ENCODE results near the gene SEC14L5. TPM values are rescaled to one million over a fixed set of nuclear protein-coding genes. Genes with fewer than 3 reads are reported as not detected.
"Not testable (repeated sequence)": the region's sequence is repeated elsewhere in the genome, so short reads cannot be mapped to it uniquely, and the experiment has no call there.

Gene SEC14L5
- total and polyA plus RNA-seq, 10 of the 15 experiments (the other 5 are each of a cell fraction or from before 2014, with no cell fraction given): 0.01 TPM; not detected in 9

DNA sequence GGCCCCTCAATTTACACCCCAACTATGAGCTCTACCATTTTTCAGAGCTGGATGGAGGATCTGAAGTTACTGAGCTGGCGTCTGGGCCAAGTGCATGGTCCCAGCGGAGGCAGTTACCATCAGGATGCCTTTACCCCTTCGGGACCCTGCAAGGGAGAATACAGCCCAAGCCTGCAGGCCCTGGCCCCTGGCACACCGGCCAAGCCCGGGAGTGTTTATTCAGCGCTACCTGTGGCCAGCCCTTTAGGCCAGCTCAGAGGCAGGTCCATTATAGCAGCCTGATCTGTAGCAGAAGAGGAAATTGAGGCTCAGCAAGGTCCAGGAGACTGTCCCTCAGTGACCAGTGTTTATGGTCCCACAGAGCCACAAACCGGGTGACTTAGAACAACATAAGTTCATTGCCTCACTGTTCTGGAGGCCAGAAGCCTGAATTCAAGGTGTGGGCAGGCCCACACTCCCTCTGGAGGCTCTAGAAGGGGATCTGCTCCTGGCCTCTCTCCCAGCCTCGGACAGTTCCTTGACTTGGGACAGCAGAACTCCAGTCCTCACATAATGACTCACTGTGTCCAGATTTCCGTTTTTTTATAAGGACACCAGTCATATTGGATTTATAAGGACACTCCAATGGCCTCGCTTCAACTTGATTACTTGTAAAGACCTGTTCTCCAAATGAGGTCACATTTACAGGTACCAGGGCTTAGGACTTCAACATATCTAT lies 8.8 kb downstream of the SEC14L5 start (continued):
- TF ChIP-seq CBX3 (IDR thresholded peaks at IDR 0.05; ENCODE audit: borderline replicate concordance, low read depth) (no peak), FOS (IDR thresholded peaks at IDR 0.05; ENCODE audit: borderline replicate concordance, extremely low read depth, insufficient read length) (no peak), GATAD2B (conservative IDR thresholded peaks at IDR 0.05; ENCODE audit: low read depth) (no peak), ZNF384 (IDR thresholded peaks at IDR 0.05; ENCODE audit: borderline replicate concordance, low read depth, low read length) (no peak)

DNA sequence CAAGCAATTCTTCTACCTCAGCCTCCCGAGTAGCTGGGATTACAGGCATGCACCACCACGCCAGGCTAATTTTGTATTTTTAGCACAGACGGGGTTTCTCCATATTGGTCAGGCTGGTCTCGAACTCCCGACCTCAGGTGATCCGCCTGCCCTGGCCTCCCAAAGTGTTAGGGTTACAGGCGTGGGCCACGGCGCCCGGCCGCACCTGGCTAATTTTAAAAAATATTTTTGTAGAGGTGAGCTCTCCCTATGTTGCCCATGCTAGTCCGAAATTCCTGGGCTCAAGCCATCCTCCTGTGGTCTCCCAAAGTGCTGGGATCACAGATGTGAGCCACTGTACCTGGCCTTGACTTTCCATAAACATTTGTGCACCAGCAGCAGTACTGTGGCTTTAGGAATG lies 10.1 kb downstream of the SEC14L5 start:
- H4K20me1 ChIP-seq (ENCODE audit: control insufficient read depth, insufficient read depth); SMC1A ChIA-PET (ENCODE audit: uncharacterized antibody, unreplicated experiment); H3K27me3 ChIP-seq (replicated peaks in 1 of 2; ENCODE audit: control insufficient read depth in 2 of 2, insufficient read depth in 2 of 2, low read length in 1 of 2); H3K4me1 ChIP-seq (ENCODE audit: control insufficient read depth, insufficient read depth, low read length); intact Hi-C loops (cut with micrococcal nuclease; ENCODE audit: unreplicated experiment); H3K9me3 ChIP-seq (replicated peaks; ENCODE audit: control insufficient read depth, insufficient read depth, low read length); in situ Hi-C loops (cut with MboI); RAD21 ChIA-PET (ENCODE audit: unreplicated experiment); FAIRE-seq; H3K4me3 ChIP-seq; BruUV-seq (replicated peaks); H3K4me2 ChIP-seq (ENCODE audit: control insufficient read depth, insufficient read depth); ATAC-seq; H3K27ac ChIP-seq (ENCODE audit: control insufficient read depth, insufficient read depth); H2AFZ ChIP-seq (ENCODE audit: control insufficient read depth, low read depth, low read length); DNase-seq (ENCODE audit: low read depth, low spot score); H3K36me3 ChIP-seq (ENCODE audit: control insufficient read depth in 2 of 2, insufficient read depth in 2 of 2, low read length in 1 of 2); POLR2A ChIA-PET; CTCF ChIA-PET; H3K9ac ChIP-seq (ENCODE audit: control insufficient read depth, insufficient read depth, low read length); H3K79me2 ChIP-seq (ENCODE audit: control insufficient read depth, insufficient read depth, low read length): not testable (repeated sequence)
- 47% methylated on average over 12 of the region's 12 CpGs for WGBS (ENCODE audit: insufficient coverage, insufficient replicate concordance, low lambda C conversion rate, missing lambda C conversion rate)

GRCh38 chr16:4968879-4969483 lies 10.9 kb downstream of the SEC14L5 start:
- no peak for FAIRE-seq
- no TSS peak for BruUV-seq (replicated peaks)
- TF ChIP-seq, protein P1, sequence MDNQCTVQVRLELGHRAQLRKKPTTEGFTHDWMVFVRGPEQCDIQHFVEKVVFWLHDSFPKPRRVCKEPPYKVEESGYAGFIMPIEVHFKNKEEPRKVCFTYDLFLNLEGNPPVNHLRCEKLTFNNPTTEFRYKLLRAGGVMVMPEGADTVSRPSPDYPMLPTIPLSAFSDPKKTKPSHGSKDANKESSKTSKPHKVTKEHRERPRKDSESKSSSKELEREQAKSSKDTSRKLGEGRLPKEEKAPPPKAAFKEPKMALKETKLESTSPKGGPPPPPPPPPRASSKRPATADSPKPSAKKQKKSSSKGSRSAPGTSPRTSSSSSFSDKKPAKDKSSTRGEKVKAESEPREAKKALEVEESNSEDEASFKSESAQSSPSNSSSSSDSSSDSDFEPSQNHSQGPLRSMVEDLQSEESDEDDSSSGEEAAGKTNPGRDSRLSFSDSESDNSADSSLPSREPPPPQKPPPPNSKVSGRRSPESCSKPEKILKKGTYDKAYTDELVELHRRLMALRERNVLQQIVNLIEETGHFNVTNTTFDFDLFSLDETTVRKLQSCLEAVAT (IDR thresholded peaks at IDR 0.05): no peak
- TF ChIP-seq ZNF274 (IDR thresholded peaks at IDR 0.05; ENCODE audit: insufficient read depth, insufficient read length) (no peak), CHD4 (IDR thresholded peaks at IDR 0.05) (no peak), NBN (IDR thresholded peaks at IDR 0.05) (no peak), RCOR1 (conservative IDR thresholded peaks at IDR 0.05; ENCODE audit: low read depth, low read length) (no peak), BCL11A (IDR thresholded peaks at IDR 0.05; ENCODE audit: low read depth, low read length) (no peak)
- TF ChIP-seq, protein P2, sequence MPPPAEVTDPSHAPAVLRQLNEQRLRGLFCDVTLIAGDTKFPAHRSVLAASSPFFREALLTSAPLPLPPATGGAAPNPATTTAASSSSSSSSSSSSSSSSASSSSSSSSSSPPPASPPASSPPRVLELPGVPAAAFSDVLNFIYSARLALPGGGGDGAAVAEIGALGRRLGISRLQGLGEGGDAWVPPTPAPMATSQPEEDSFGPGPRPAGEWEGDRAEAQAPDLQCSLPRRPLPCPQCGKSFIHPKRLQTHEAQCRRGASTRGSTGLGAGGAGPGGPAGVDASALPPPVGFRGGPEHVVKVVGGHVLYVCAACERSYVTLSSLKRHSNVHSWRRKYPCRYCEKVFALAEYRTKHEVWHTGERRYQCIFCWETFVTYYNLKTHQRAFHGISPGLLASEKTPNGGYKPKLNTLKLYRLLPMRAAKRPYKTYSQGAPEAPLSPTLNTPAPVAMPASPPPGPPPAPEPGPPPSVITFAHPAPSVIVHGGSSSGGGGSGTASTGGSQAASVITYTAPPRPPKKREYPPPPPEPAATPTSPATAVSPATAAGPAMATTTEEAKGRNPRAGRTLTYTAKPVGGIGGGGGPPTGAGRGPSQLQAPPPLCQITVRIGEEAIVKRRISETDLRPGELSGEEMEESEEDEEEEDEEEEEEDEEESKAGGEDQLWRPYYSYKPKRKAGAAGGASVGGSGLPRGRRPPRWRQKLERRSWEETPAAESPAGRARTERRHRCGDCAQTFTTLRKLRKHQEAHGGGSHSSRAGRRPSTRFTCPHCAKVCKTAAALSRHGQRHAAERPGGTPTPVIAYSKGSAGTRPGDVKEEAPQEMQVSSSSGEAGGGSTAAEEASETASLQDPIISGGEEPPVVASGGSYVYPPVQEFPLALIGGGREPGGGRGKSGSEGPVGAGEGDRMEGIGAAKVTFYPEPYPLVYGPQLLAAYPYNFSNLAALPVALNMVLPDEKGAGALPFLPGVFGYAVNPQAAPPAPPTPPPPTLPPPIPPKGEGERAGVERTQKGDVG (CRISPR knock-in tag; IDR thresholded peaks at IDR 0.05): no peak

More at GRCh38 chr16:4968879-4969483, 10.9 kb downstream of the SEC14L5 start:
- Histone ChIP-seq H2AFZ (ENCODE audit: control insufficient read depth, low read depth, low read length) (no peak overlapping the region), H3K27me3 (replicated peaks in 1 of 2; ENCODE audit: control insufficient read depth in 2 of 2, insufficient read depth in 2 of 2, low read length in 1 of 2) (no peaks in the 10 kb centered on the region; a peak in 2 of 4 replicates), H3K4me2 (ENCODE audit: control insufficient read depth, insufficient read depth) (no peak overlapping the region), H3K36me3 (ENCODE audit: control insufficient read depth in 2 of 2, insufficient read depth in 2 of 2, low read length in 1 of 2) (no peaks in the 10 kb centered on the region), H3K4me1 (ENCODE audit: control insufficient read depth, insufficient read depth, low read length) (peaks cover 7% of the 10 kb centered on the region; the same call in 1 of the 2 replicates), H3K79me2 (ENCODE audit: control insufficient read depth, insufficient read depth, low read length) (no peaks in the 10 kb centered on the region), H3K4me3 (no peak overlapping the region), H4K20me1 (ENCODE audit: control insufficient read depth, insufficient read depth) (no peaks in the 10 kb centered on the region), H3K27ac (ENCODE audit: control insufficient read depth, insufficient read depth) (no peak overlapping the region), H3K9ac (ENCODE audit: control insufficient read depth, insufficient read depth, low read length) (no peak overlapping the region), H3K9me3 (replicated peaks; ENCODE audit: control insufficient read depth, insufficient read depth, low read length) (no peaks in the 10 kb centered on the region; the same call in 2 of the 3 replicates)
- POLR2A ChIA-PET: no interaction called here
- intact Hi-C loops (cut with micrococcal nuclease; ENCODE audit: unreplicated experiment) (no loop called here), in situ Hi-C loops (cut with MboI) (no loop called here)
- WGBS (ENCODE audit: insufficient coverage, insufficient replicate concordance, low lambda C conversion rate, missing lambda C conversion rate): 63% methylated on average over 13 of the region's 13 CpGs
- RAD21 ChIA-PET (ENCODE audit: unreplicated experiment): no interaction called here
- ATAC-seq: no peak
- CTCF ChIA-PET: no interaction called here
- SMC1A ChIA-PET (ENCODE audit: uncharacterized antibody, unreplicated experiment): interaction anchor here (0.6 kb wide), 1 partner anchor 1159 kb away, joined by 4 read pairs; no protein-coding TSS in a partner anchor
- DNase-seq (ENCODE audit: low read depth, low spot score): no peak

Data from GM12878 (cell line).